Ovary (tissue), 3 donors: Measurements from ENCODE around the gene TNFRSF17.

Experiments
- EP300 ChIP-seq: sonication (generic); formaldehyde crosslinking; IDR thresholded peaks from one replicate; pipeline ENCODE4 v1.6.1; 2017; ENCODE audit warnings: antibody characterized with exemption
- TF ChIP-seq, protein P1 (sequence below), 3 donors: fragments of 450-650 bp in 2 of 3; fragments of 200-600 bp in 1 of 3; IDR thresholded peaks; one replicate each; pipeline versions ENCODE4 v1.5.1 to v1.8.0; 2016 to 2022; ENCODE audit warnings: antibody characterized with exemption in 3 of 3, mild to moderate bottlenecking in 1 of 3
- donor health status: DM: no; HTN: no; CAD: no.

DNA sequence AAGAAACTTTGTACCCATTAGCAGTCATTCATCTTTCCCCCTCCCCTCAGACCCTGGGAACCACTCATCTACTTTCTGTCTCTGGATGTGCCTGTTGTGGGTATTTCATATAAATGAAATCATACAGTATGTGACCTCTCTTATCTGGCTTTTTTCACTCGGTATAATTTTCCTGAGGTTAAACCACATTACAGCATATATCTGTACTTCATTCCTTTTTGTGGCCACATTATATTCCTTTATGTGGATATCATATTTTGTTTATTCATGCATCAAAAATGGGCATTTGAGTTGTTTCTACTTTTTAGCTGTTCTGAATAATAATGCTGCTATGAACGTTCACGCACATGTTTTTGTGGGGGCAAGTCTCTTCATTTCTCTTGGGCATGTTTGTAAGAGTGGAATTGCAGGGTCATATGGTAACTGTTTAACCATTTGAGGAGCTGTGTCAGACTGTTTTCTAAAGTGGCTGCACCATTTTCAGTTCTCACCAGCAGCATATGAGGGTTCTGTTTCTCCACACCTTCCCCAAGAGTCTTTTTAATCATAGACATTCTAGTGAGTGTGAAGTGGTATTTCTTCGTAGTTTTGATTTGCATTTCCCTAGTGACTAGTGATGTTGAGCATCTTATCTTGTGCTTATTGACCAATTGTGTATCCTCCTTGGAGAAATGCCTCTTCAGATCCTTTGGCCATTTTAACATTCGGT lies 15.3 kb downstream of the TNFRSF17 start:
- TF ChIP-seq EP300 = no peak
- TF ChIP-seq, protein P1, sequence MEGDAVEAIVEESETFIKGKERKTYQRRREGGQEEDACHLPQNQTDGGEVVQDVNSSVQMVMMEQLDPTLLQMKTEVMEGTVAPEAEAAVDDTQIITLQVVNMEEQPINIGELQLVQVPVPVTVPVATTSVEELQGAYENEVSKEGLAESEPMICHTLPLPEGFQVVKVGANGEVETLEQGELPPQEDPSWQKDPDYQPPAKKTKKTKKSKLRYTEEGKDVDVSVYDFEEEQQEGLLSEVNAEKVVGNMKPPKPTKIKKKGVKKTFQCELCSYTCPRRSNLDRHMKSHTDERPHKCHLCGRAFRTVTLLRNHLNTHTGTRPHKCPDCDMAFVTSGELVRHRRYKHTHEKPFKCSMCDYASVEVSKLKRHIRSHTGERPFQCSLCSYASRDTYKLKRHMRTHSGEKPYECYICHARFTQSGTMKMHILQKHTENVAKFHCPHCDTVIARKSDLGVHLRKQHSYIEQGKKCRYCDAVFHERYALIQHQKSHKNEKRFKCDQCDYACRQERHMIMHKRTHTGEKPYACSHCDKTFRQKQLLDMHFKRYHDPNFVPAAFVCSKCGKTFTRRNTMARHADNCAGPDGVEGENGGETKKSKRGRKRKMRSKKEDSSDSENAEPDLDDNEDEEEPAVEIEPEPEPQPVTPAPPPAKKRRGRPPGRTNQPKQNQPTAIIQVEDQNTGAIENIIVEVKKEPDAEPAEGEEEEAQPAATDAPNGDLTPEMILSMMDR (IDR thresholded peaks at IDR 0.05) = no peak
